Mesendoderm (in vitro differentiated cells): ENCODE data around the gene SLX1A.

Experiments used
- DNase-seq: peaks from one replicate; pipeline ENCODE4 v3.0.0; 2013
- H2AK5ac ChIP-seq: 2 replicates; pipeline ENCODE4 v1.6.1; 2013; ENCODE audit warnings: low read length, inconsistent platforms
- H2BK120ac ChIP-seq: 2 replicates; pipeline ENCODE4 v1.6.1; 2013; ENCODE audit warnings: low read depth, mild to moderate bottlenecking, low read length, moderate library complexity, mixed read lengths
- H2BK15ac ChIP-seq: replicated peaks from 2 replicates; pipeline ENCODE4 v1.6.1; 2013; ENCODE audit warnings: low read depth, mild to moderate bottlenecking, moderate library complexity
- H2BK5ac ChIP-seq: 2 replicates; pipeline ENCODE4 v1.6.1; 2013; ENCODE audit warnings: low read length, inconsistent platforms
- H3K18ac ChIP-seq: 2 replicates; pipeline ENCODE4 v1.6.1; 2013; ENCODE audit warnings: mild to moderate bottlenecking, low read length, mixed read lengths
- H3K23ac ChIP-seq: one replicate; pipeline ENCODE4 v1.6.1; 2013; ENCODE audit warnings: low read length
- H3K27ac ChIP-seq: 2 replicates; pipeline ENCODE4 v1.5.1; 2013; ENCODE audit warnings: low read depth, mild to moderate bottlenecking, inconsistent platforms, low read length, moderate library complexity
- H3K27me3 ChIP-seq: 2 replicates; pipeline ENCODE4 v1.6.1; 2013; ENCODE audit warnings: low read length, control low read depth, mild to moderate bottlenecking, inconsistent platforms; ENCODE audit not compliant: insufficient read depth, poor library complexity
- H3K36me3 ChIP-seq: 2 replicates; pipeline ENCODE4 v1.6.1; 2013; ENCODE audit warnings: low read length, inconsistent platforms; ENCODE audit not compliant: control insufficient read depth, insufficient read depth
- H3K4ac ChIP-seq: one replicate; pipeline ENCODE4 v1.6.1; 2013; ENCODE audit warnings: low read depth, mild to moderate bottlenecking, low read length, moderate library complexity
- H3K4me1 ChIP-seq: 2 replicates; pipeline ENCODE4 v1.6.1; 2013; ENCODE audit warnings: low read depth, low read length, inconsistent platforms; ENCODE audit not compliant: control insufficient read depth
- H3K4me2 ChIP-seq: 2 replicates; pipeline ENCODE4 v1.6.1; 2013; ENCODE audit warnings: low read length
- H3K4me3 ChIP-seq: 2 replicates; pipeline ENCODE4 v1.5.1; 2013; ENCODE audit warnings: mild to moderate bottlenecking, low read length
- H3K56ac ChIP-seq: one replicate; pipeline ENCODE4 v1.6.1; 2013; ENCODE audit warnings: low read length
- H3K79me1 ChIP-seq: 2 replicates; pipeline ENCODE4 v1.6.1; 2013; ENCODE audit warnings: low read length, inconsistent platforms
- H3K79me2 ChIP-seq: 2 replicates; pipeline ENCODE4 v1.6.1; 2013; ENCODE audit warnings: mild to moderate bottlenecking, low read length; ENCODE audit not compliant: control insufficient read depth, insufficient read depth
- H3K9ac ChIP-seq: 2 replicates; pipeline ENCODE4 v1.6.1; 2013; ENCODE audit warnings: low read length, inconsistent platforms
- H4K5ac ChIP-seq: one replicate; pipeline ENCODE4 v1.6.1; 2013; ENCODE audit warnings: low read length
- H4K8ac ChIP-seq: one replicate; pipeline ENCODE4 v1.6.1; 2013; ENCODE audit warnings: low read depth, mild to moderate bottlenecking, control low read depth, low read length, moderate library complexity
- WGBS: extraction: QIAGEN DNeasy Blood & Tissue Kit; methylation state at CpG from one replicate; pipeline ENCODE4 v1.1.7; 2013; ENCODE audit warnings: low lambda C conversion rate, missing lambda C conversion rate; ENCODE audit not compliant: insufficient coverage; ENCODE audit errors: extremely low coverage; 5-methylcytosine and 5-hydroxymethylcytosine counted together

SLX1A gene

DNA sequence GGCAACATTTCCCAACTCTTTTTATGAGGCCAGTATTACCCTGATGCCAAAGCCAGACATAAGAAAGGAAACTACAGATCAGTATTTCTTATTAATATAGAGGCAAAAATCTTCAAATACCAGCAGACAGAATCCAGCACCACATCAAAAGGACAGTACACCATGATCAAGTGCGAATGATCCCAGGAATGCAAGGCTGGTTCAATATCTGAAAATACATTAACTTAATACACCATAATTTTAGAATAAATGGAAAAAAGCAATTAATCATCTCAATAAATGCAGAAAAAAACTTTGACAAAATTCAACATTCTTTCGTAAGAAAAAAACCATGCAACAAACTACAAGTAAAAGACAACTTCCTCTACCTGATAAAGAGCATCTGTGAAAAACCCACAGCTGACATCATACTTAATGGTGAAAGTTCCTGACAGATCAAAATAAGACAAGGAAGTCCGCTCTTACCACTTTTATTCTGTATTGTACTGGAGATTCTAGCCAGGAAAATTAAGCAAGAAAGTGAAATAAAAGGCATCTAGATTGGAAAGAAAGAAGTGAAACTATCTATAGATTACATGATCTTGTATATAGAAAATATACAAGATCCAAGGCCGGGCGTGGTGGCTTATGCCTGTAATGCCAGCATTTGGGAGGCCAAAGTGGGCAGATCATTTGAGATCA, 44.3 kb upstream of the SLX1A start:
- Histone ChIP-seq H3K4me1 (no peaks in the 10 kb centered on the region), H3K27me3 (no peaks in the 10 kb centered on the region), H2BK120ac (no peak overlapping the region), H2AK5ac (no peak overlapping the region), H3K4me2 (no peak overlapping the region), H2BK15ac (no peak overlapping the region), H3K79me2 (no peaks in the 10 kb centered on the region), H3K36me3 (no peaks in the 10 kb centered on the region), H3K4ac (no peak overlapping the region), H2BK5ac (no peak overlapping the region), H3K23ac (no peak overlapping the region), H3K18ac (no peak overlapping the region), H3K4me3 (no peak overlapping the region), H3K27ac (no peak overlapping the region), H4K5ac (no peak overlapping the region), H4K8ac (no peak overlapping the region), H3K9ac (no peak overlapping the region), H3K56ac (no peak overlapping the region), H3K79me1 (no peaks in the 10 kb centered on the region)
- no CpG with 5 or more reads among the region's 5 CpGs for WGBS
- no peak for DNase-seq

GRCh38 chr16:30151091-30151490, 42.6 kb upstream of the SLX1A start:
- H3K56ac ChIP-seq: no peak overlapping the region
- no peak overlapping the region for H4K8ac ChIP-seq
- no peaks in the 10 kb centered on the region for H3K27me3 ChIP-seq
- H4K5ac ChIP-seq: no peak overlapping the region
- H3K9ac ChIP-seq: no peak overlapping the region
- H3K36me3 ChIP-seq: no peaks in the 10 kb centered on the region
- H2BK120ac ChIP-seq: no peak overlapping the region
- H3K79me1 ChIP-seq: no peaks in the 10 kb centered on the region
- H3K18ac ChIP-seq: no peak overlapping the region
- no peak overlapping the region for H2AK5ac ChIP-seq
- H3K4me3 ChIP-seq: no peak overlapping the region
- H3K4me1 ChIP-seq: no peaks in the 10 kb centered on the region
- no peak overlapping the region for H2BK5ac ChIP-seq
- no peak overlapping the region for H3K4ac ChIP-seq
- H3K4me2 ChIP-seq: no peak overlapping the region
- WGBS: no CpG with 5 or more reads among the region's 7 CpGs
- H2BK15ac ChIP-seq: no peak overlapping the region
- no peak overlapping the region for H3K23ac ChIP-seq
- no peak overlapping the region for H3K27ac ChIP-seq
- DNase-seq: no peak
- no peaks in the 10 kb centered on the region for H3K79me2 ChIP-seq

DNA sequence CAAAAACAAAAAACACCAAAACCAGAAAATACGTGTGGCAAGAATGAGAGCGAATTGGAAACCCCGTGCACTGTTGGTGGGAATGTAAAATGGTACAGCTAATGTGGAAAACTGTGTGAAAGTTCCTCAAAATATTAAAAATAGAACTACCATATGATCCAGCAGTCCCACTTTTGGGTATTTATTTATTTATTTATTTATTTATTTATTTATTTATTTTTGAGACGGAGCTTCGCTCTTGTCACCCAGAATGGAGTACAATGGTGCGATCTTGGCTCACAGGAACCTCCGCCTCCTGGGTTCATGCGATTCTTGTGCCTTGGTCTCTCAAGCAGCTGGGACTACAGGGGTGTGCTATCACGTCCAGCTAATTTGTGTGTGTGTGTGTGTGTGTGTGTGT, 41.2 kb upstream of the SLX1A start:
- Histone ChIP-seq H2BK120ac (no peak overlapping the region), H3K36me3 (no peaks in the 10 kb centered on the region), H2AK5ac (no peak overlapping the region), H2BK5ac (no peak overlapping the region), H4K5ac (no peak overlapping the region), H4K8ac (no peak overlapping the region), H3K9ac (no peak overlapping the region), H3K4me2 (no peak overlapping the region), H3K79me2 (no peaks in the 10 kb centered on the region), H3K4ac (no peak overlapping the region), H3K79me1 (no peaks in the 10 kb centered on the region), H3K56ac (no peak overlapping the region), H3K18ac (no peak overlapping the region), H3K27ac (no peak overlapping the region), H3K4me3 (no peak overlapping the region), H3K23ac (no peak overlapping the region), H2BK15ac (no peak overlapping the region), H3K27me3 (no peaks in the 10 kb centered on the region), H3K4me1 (no peaks in the 10 kb centered on the region)
- DNase-seq: no peak
- WGBS: no CpG with 5 or more reads among the region's 9 CpGs

DNA sequence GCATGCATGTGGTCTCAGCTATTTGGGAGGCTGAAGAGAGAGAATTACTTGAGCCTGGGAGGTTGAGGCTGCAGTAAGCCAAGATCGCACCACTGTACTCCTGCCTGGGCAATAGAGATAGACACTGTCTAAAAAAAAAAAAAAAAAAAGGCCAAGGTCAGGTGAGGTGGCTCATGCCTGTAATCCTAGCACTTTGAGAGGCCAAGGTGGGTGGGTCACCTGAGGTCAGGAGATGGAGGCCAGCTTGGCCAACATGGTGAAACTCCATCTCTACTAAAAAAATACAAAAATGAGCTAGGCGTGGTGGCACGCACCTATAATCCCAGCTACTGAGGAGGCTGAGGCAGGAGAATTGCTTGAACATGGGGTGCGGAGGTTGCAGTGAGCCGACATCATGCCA, 38.5 kb upstream of the SLX1A start:
- Histone ChIP-seq H3K23ac (no peak overlapping the region), H3K4me3 (no peak overlapping the region), H3K9ac (no peak overlapping the region), H3K79me1 (no peaks in the 10 kb centered on the region), H3K27ac (no peak overlapping the region), H3K4me1 (no peaks in the 10 kb centered on the region), H2BK5ac (no peak overlapping the region), H3K4ac (no peak overlapping the region), H4K5ac (no peak overlapping the region), H3K4me2 (no peak overlapping the region), H4K8ac (no peak overlapping the region), H3K79me2 (no peaks in the 10 kb centered on the region), H2BK15ac (no peak overlapping the region), H2BK120ac (no peak overlapping the region), H3K18ac (no peak overlapping the region), H3K56ac (no peak overlapping the region), H3K27me3 (no peaks in the 10 kb centered on the region), H2AK5ac (no peak overlapping the region), H3K36me3 (no peaks in the 10 kb centered on the region)
- WGBS: no CpG with 5 or more reads among the region's 5 CpGs
- DNase-seq: no peak

DNA sequence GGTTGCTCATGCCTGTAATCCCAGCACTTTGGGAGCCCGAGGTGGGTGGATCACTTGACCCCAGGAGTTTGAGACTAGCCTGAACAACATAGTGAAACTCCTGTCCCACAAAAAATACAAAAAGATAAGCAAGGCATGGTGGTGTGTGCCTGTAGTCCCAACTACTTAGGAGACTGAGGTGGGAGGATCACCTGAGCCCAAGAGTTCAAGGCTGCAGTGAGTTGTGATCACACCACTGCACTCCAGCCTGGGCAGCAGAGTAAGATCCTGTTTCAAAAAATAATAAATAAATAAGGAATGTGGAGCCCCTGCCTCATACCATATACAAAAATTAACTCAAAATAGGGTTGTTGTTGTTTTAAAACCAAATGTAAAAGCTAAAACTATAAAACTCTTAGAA, 36.5 kb upstream of the SLX1A start:
- Histone ChIP-seq H3K9ac (no peak overlapping the region), H2BK120ac (no peak overlapping the region), H2AK5ac (no peak overlapping the region), H2BK5ac (no peak overlapping the region), H3K4me3 (no peak overlapping the region), H3K23ac (no peak overlapping the region), H2BK15ac (no peak overlapping the region), H3K27me3 (no peaks in the 10 kb centered on the region), H3K4me1 (no peaks in the 10 kb centered on the region), H3K27ac (no peak overlapping the region), H3K4me2 (no peak overlapping the region), H4K8ac (no peak overlapping the region), H3K4ac (no peak overlapping the region), H3K18ac (no peak overlapping the region), H3K36me3 (no peaks in the 10 kb centered on the region), H4K5ac (no peak overlapping the region), H3K79me1 (no peaks in the 10 kb centered on the region), H3K56ac (no peak overlapping the region), H3K79me2 (no peaks in the 10 kb centered on the region)
- no peak for DNase-seq
- no CpG with 5 or more reads among the region's 1 CpG for WGBS

DNA sequence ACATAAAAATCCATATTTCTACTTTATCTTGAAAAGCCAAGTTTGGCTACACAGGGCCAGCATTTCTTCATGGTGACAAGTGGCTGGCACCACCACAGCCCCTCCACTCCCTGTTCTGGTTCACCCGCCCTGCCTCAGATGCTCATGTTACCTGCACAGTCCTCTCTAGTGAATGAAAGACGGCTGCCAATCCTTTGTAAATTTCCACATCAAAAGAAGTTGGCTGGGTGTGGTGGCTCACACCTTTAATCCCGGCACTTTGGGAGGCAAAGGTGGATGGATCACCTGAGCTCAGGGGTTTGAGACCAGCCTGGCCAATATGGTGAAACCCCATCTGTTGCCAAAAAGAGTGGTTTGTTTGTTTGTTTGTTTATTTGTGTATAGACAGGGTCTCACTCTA, 30.1 kb upstream of the SLX1A start:
- WGBS: no CpG with 5 or more reads among the region's 3 CpGs
- H2BK5ac ChIP-seq: no peak overlapping the region

More for the DNA sequence above, 30.1 kb upstream of the SLX1A start:
- no peak overlapping the region for H3K9ac ChIP-seq
- H3K18ac ChIP-seq: no peak overlapping the region
- H3K56ac ChIP-seq: no peak overlapping the region
- no peaks in the 10 kb centered on the region for H3K4me1 ChIP-seq
- H3K23ac ChIP-seq: no peak overlapping the region
- H4K8ac ChIP-seq: no peak overlapping the region
- no peak overlapping the region for H2BK120ac ChIP-seq
- H3K4me2 ChIP-seq: no peak overlapping the region
- H2BK15ac ChIP-seq: no peak overlapping the region
- H3K27ac ChIP-seq: no peak overlapping the region
- no peaks in the 10 kb centered on the region for H3K36me3 ChIP-seq
- DNase-seq: no peak
- no peaks in the 10 kb centered on the region for H3K79me2 ChIP-seq
- no peak overlapping the region for H2AK5ac ChIP-seq
- no peaks in the 10 kb centered on the region for H3K79me1 ChIP-seq
- no peak overlapping the region for H4K5ac ChIP-seq
- no peak overlapping the region for H3K4ac ChIP-seq
- H3K4me3 ChIP-seq: no peak overlapping the region
- H3K27me3 ChIP-seq: no peaks in the 10 kb centered on the region
